GM18951 (cell line): ENCODE results near the gene ALDH7A1.
"Not testable (repeated sequence)": the region's sequence is repeated elsewhere in the genome, so short reads cannot be mapped to it uniquely, and the experiment has no call there.

Source experiments
- POLR2A ChIP-seq: IDR thresholded peaks from 4 replicates; pipeline ENCODE4 v1.6.1; 2011; ENCODE audit warnings: mild to moderate bottlenecking; ENCODE audit not compliant: insufficient read length, insufficient read depth; ENCODE audit errors: extremely low read depth
- in situ Hi-C: fragments of 300-500 bp; cut with MboI; formaldehyde crosslinking; loops from one replicate; pipeline ENCODE4 v1.12.0; 2022; ENCODE audit warnings: low sequenced_read_pairs, mixed read lengths, inconsistent platforms; ENCODE audit not compliant: unreplicated experiment

ALDH7A1 gene

DNA sequence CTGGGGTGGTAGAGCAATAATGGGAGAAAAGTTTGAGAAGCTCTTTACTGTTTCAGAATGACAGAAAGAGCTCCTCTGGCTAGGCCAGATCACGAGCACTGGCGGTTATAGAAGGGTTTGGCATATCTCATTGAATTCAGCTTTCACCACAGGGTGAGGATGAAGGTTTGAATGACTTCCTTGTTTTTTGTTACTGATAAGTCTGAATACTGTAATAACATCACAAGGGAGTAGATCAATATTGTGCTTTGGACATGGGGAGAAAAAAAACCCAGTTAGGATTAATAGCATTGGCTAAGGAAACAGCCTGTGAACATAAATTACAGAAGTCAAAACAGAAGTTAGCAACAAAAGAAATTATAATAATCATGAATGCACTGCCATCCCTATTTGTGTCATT lies 15.1 kb upstream of the ALDH7A1 start:
- in situ Hi-C loops: no loop called here
- no peak for TF ChIP-seq POLR2A

DNA sequence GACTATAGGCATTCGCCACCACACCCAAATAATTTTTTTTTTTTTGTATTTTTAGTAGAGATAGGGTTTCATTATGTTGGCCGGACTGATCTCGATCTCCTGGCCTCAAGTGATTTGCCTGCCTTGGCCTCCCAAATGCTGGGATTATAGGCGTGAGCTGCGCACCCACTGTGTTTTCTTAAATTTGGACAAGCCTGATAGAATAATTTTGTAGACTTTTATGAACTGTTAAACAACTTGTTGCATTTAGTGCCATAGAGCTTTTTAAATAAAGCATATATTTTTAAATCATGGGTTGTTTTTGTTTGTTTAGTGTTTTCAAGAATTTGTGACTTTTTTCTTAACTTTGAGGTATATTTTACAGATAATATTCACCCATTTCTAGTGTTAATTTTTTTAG lies 10.5 kb upstream of the ALDH7A1 start:
- TF ChIP-seq POLR2A: no peak
- in situ Hi-C loops: no loop called here

- TF ChIP-seq POLR2A: no peak
- in situ Hi-C loops: no loop called here
Observed at GRCh38 chr5:126603402-126603991, 8.5 kb upstream of the ALDH7A1 start.

DNA sequence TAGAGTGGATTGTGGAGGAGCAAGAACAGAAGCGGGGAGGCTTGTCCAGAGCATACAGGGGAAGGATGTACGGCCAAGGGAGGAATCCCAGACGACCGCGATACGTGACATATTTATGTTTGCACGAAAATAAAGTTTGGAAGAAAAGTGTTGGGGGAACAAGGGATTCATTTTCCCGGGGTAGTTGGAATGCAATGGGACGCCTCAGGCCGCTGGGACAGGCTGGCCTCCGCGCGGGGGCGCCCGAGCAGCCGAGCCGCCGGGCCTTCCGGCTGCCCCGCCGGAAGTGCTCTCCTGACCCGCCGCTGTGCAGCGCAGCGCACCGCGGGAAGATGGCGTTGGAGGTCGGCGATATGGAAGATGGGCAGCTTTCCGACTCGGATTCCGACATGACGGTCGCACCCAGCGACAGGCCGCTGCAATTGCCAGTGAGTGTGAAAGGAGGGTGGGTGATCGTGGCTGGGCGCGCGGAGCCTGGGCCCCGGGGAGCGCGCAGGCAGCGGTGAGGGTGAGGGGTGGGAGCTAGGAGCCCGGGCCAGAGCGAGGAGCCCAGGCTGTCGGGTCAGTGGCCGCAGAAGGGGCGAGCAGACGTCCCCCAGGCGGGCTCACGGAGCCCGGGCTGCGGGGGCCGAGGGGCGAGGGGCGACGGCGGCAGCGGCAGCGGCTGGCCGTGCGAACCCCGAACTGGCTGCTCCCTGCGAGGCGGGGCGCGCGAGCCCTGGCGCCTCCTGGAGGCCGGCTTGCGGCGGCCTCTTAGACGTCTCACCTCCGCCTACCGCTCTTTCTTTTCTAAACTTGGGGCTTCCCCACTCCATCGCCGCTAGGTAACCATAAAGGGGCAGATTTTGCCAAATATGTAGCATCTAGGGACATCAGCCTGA lies 5.9 kb upstream of the ALDH7A1 start, which contains the start of gene PHAX:
Gene PHAX, plus strand, starts transcription at position 317 of the 881 bp plus-strand sequence. Its CDS starts 16 bp downstream, at position 333.
- in situ Hi-C loops: no loop called here
- TF ChIP-seq POLR2A: peak; percentile 85

DNA sequence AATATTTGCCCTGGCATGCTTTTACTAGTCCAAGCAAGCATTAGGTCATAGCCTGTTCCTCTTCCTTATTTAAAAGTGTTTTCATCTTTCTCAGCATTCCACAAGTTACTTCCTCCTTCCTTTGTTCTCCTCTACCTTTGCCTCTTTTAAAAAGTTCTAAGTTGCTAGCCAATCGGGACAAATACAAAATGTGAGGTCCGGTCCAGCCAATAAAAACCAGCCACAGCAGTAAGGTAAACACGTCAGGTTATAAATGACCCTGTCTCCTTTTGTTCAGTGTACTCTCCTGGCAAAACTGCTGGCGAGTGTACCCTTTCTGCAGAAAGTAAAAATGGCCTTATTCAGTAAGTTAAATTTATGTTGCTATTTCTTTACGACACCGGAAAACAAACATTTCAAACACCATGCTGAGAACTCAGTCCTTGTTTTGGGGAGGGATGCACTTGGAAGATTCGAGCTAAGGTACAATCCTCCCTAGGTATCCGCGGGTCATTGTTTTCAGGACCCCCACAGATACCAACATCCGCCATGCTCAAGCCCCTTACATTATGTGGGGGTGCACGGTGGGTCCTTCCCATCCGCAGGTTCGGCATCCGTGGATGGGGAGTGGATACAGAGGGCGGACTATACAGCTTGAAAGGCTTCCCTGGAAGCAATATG lies 5.1 kb upstream of the ALDH7A1 start:
- in situ Hi-C loops: not testable (repeated sequence)

DNA sequence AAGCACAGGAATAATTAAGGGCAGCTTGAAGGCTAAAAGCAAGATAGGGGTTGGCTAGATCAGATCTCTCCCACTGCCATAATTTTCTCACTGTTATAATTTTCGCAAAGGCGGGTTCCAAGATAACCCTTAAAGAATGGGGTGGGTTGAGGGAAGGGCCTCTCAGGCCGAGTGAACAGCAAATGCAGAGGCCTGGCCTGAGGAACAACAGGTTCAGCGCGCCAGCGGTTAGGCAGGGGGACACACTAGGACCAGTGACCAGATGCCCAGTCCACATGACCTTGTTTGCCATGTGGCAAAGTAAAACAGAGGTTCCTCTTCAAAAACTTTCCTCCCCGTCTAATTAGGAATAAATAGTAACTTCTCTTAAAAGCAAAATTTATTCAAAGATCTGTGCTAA lies 4.5 kb upstream of the ALDH7A1 start:
- in situ Hi-C loops: no loop called here
- no peak for TF ChIP-seq POLR2A

DNA sequence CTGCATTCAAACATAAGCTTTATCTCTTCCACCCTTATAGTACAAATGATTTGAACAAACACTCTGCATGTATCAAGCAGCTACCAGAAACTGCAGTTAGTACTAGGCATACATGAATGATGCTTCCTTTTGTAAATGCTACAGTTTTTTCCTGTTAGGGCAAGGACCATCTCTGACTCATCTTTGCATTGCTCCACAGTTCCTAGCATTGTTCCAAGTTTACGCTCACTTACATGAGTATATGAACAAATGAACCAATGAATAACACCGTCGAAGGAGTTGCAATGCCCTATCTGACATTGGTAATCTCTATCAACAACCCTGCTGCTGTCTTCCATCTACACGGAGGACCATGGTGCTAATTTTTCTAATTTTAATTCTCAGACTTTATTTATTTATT lies 2.1 kb upstream of the ALDH7A1 start:
- TF ChIP-seq POLR2A: no peak
- in situ Hi-C loops: no loop called here

GRCh38 chr5:126595486-126596083 lies 566 bp upstream of the ALDH7A1 start:
- TF ChIP-seq POLR2A: no peak
- in situ Hi-C loops: no loop called here

DNA sequence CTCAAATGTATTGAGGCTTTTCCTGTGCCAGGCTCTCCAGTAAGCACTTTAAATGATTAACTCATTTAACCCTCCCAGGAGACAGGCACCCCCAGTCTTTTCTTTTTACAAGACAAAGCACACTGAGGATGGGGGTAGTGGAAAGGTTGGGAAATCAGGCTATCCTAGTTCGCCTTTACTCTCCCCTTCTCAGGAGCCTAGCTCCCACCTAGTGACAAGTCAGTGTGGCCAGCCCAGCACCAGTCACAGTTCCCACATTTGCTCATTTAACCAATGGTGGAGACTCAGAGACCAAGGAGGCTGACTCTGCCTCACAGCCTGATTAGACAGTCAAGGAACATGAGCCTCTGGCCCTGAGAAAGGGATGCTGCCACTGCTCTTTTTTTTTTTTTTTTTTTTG lies 3.5 kb downstream of the ALDH7A1 start:
- in situ Hi-C loops: no loop called here
- TF ChIP-seq POLR2A: no peak

DNA sequence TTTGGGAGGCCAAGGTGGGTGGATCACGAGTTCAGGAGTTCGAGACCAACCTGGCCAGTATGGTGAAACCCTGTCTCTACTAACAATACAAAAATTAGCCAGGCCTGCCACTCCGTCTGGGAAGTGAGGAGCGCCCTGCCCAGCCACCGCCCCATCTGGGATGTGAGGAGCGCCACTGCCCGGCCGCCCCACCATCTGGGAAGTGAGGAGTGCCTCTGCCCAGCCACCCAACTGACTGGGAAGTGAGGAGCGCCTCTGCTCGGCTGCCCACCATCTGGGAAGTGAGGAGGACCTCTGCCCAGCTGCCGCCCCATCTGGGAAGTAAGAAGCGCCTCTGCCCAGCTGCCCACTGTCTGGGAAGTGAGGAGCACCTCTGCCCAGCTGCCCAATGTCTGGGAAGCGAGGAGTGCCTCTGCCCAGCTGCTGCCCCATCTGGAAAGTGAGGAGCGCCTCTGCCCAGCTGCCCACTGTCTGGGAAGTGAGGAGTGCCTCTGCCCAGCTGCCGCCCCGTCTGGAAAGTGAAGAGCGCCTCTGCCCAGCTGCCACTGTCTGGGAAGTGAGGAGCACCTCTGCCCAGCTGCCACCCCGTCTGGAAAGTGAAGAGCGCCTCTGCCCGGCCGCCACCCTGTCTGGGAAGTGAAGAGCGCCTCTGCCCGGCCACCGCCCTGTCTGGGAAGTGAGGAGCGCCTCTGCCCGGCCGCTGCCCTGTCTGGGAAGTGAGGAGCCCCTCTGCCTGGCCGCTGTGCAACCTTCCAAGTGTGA lies 5.3 kb downstream of the ALDH7A1 start:
- in situ Hi-C loops: no loop called here
- TF ChIP-seq POLR2A: no peak

GRCh38 chr5:126587551-126588390 lies 7.2 kb downstream of the ALDH7A1 start:
- in situ Hi-C loops: no loop called here
- TF ChIP-seq POLR2A: no peak

DNA sequence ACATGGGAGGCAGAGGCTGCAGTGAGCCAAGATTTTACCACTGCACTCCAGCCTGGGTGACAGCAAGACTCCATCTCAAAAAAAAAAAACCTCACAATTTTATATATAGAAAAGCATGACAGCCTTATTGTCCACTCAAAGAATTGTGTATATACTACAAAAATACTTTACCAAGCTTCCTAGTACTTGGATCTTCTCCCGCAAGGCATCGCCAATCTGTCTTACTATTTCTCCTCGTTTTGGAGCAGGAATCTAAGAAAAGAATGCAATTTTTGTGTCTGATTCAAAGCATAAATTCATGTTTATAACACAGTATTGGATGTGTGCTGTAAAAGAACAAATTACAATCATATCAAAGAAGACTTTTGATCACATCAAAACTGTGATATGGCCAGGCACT lies 11.3 kb downstream of the ALDH7A1 start:
- no peak for TF ChIP-seq POLR2A
- in situ Hi-C loops: no loop called here
